CD8-positive, alpha-beta memory T cell (primary cell): Measurements from ENCODE around the gene CCDC61. TPM values are rescaled to one million over a fixed set of nuclear protein-coding genes. Genes with fewer than 3 reads are reported as not detected.
A peak's percentile ranks its signal among the peaks of the same experiment; 100 is the strongest.

Source experiments
- CTCF ChIA-PET: fragments of 350-600 bp; sonication (Branson Sonifier 250); formaldehyde crosslinking; loops from one replicate; lab custom pipeline; 2021; ENCODE audit warnings: antibody characterized with exemption; lab: Charles Lee
- POLR2A ChIA-PET: fragments of 350-600 bp; sonication (Branson Sonifier 250); formaldehyde crosslinking; loops from one replicate; lab custom pipeline; 2021; ENCODE audit warnings: antibody characterized with exemption; lab: Charles Lee
- DNase-seq, 5 donors: peaks; one replicate each; pipeline versions ENCODE4 v3.0.0 to v3.0.0-alpha.2; 2020 to 2022; ENCODE audit warnings: mixed read lengths in 1 of 5
- H3K27ac ChIP-seq: one replicate; pipeline ENCODE4 v1.7.0; 2013; ENCODE audit warnings: low read depth, mild to moderate bottlenecking, low read length, moderate library complexity
- H3K27me3 ChIP-seq: 2 replicates; pipeline ENCODE4 v1.7.0; 2013; ENCODE audit warnings: low read length, mild to moderate bottlenecking; ENCODE audit not compliant: insufficient read depth, poor library complexity, severe bottlenecking
- H3K36me3 ChIP-seq: 2 replicates; pipeline ENCODE4 v1.7.0; 2013; ENCODE audit warnings: mild to moderate bottlenecking, low read length, moderate library complexity; ENCODE audit not compliant: insufficient read depth
- H3K4me1 ChIP-seq: 2 replicates; pipeline ENCODE4 v1.7.0; 2013; ENCODE audit warnings: mild to moderate bottlenecking, low read length, moderate library complexity; ENCODE audit not compliant: insufficient read depth
- H3K4me3 ChIP-seq: 2 replicates; pipeline ENCODE4 v1.7.0; 2013; ENCODE audit warnings: mild to moderate bottlenecking, low read length
- H3K9me3 ChIP-seq: 2 replicates; pipeline ENCODE4 v1.7.0; 2013; ENCODE audit warnings: mild to moderate bottlenecking, low read length
- H3K27ac Mint-ChIP-seq, 8 donors: one replicate each; pipeline ENCODE4 v1.8.0; 2020 to 2021; ENCODE audit warnings: mixed read lengths in 8 of 8, mild to moderate bottlenecking in 6 of 8, inconsistent platforms in 3 of 8, moderate library complexity in 3 of 8
- H3K27me3 Mint-ChIP-seq, 2 donors: one replicate each; pipeline ENCODE4 v1.8.0; 2020 to 2021; ENCODE audit warnings: mixed read lengths in 2 of 2, mild to moderate bottlenecking in 1 of 2, moderate library complexity in 1 of 2
- H3K36me3 Mint-ChIP-seq, 3 donors: one replicate each; pipeline ENCODE4 v1.8.0; 2020 to 2021; ENCODE audit warnings: mixed read lengths in 3 of 3, inconsistent platforms in 1 of 3, mild to moderate bottlenecking in 1 of 3
- H3K4me1 Mint-ChIP-seq, 3 donors: one replicate each; pipeline ENCODE4 v1.8.0; 2020 to 2021; ENCODE audit warnings: mixed read lengths in 3 of 3, inconsistent platforms in 1 of 3, mild to moderate bottlenecking in 1 of 3
- H3K4me3 Mint-ChIP-seq, 7 donors: one replicate each; pipeline ENCODE4 v1.8.0; 2020 to 2021; ENCODE audit warnings: mixed read lengths in 7 of 7, mild to moderate bottlenecking in 6 of 7, moderate library complexity in 4 of 7, inconsistent platforms in 2 of 7
- H3K9me3 Mint-ChIP-seq, 5 donors: one replicate each; pipeline ENCODE4 v1.8.0; 2020 to 2022; ENCODE audit warnings: mixed read lengths in 5 of 5, mild to moderate bottlenecking in 3 of 5, moderate library complexity in 2 of 5, inconsistent platforms in 1 of 5
- polyA plus RNA-seq: library from polyadenylated mRNA; unstranded; fragments of 300-500 nt; fragmentation: Illumina TruSeq; gene quantifications from one replicate; pipeline ENCODE4 v1.2.3, GENCODE V29; 2021
- total RNA-seq, 2 experiments: library from RNA; stranded (reverse); gene quantifications; one replicate each; pipeline ENCODE4 v1.2.3, GENCODE V29; 2021

Gene CCDC61
- total RNA-seq = 10 to 100 TPM; 20.0 to 23.3 TPM
- polyA plus RNA-seq = 13.8 TPM

- Histone ChIP-seq H3K4me3 (peak within 1 kb of the TSS; percentile 89), H3K27me3 (no peaks in the 10 kb centered on the region), H3K4me1 (peaks cover 17% of the 10 kb centered on the region), H3K9me3 (no peaks in the 10 kb centered on the region), H3K27ac (peak within 1 kb of the TSS; percentile 53), H3K36me3 (no peaks in the 10 kb centered on the region)
- peaks cover 0 to 9% (median 3%) of the 10 kb centered on the region in 3 donors for H3K36me3 Mint-ChIP-seq
- peaks cover 15 to 20% (median 20%) of the 10 kb centered on the region in 3 donors for H3K4me1 Mint-ChIP-seq
- POLR2A ChIA-PET = interaction anchor here (1.1 to 1.4 kb wide), 2 partner anchors 92 to 132 kb away, joined by 4 to 10 read pairs; partner anchors contain the start of gene MYPOP
- CTCF ChIA-PET = interaction anchor here (1.2 to 3.3 kb wide), 2 partner anchors 14 to 22 kb away, joined by 4 to 12 read pairs; no protein-coding TSS in a partner anchor
- no peak within 1 kb of the TSS for H3K4me3 Mint-ChIP-seq
- peaks cover 7 to 11% of the 10 kb centered on the region in 2 donors for H3K27me3 Mint-ChIP-seq
- H3K9me3 Mint-ChIP-seq = no peaks in the 10 kb centered on the region
- peak; percentile 92 to 99 (median 97) for DNase-seq
- peak within 1 kb of the TSS in 2 of 8 donors; percentile 53 to 72 for H3K27ac Mint-ChIP-seq
These were observed at the start of gene CCDC61 for GRCh38 chr19:45994998-45995714. Gene CCDC61 (plus strand): TSS chr19:45995467. CDS start chr19:46003019, 7,552 bp downstream.

GRCh38 chr19:45947926-45948325 lies 47.3 kb upstream of the CCDC61 start:
- no peak overlapping the region for H3K4me3 Mint-ChIP-seq
- no peaks in the 10 kb centered on the region for H3K9me3 ChIP-seq
- H3K4me1 ChIP-seq = peaks cover 8% of the 10 kb centered on the region
- CTCF ChIA-PET = no interaction called here
- no peak for DNase-seq
- no peak overlapping the region for H3K4me3 ChIP-seq
- POLR2A ChIA-PET = no interaction called here
- H3K27ac Mint-ChIP-seq = peak overlapping the region in 1 of 8 donors; percentile 63
- H3K27me3 Mint-ChIP-seq = peaks cover 29 to 38% of the 10 kb centered on the region in 2 donors
- H3K36me3 Mint-ChIP-seq = no peaks in the 10 kb centered on the region
- H3K27me3 ChIP-seq = peaks cover 9% of the 10 kb centered on the region
- no peak overlapping the region for H3K27ac ChIP-seq
- peaks cover 0 to 9% (median 5%) of the 10 kb centered on the region in 3 donors for H3K4me1 Mint-ChIP-seq
- peaks cover 0 to 4% (median 2%) of the 10 kb centered on the region in 5 donors for H3K9me3 Mint-ChIP-seq
- no peaks in the 10 kb centered on the region for H3K36me3 ChIP-seq

- no peaks in the 10 kb centered on the region for H3K9me3 ChIP-seq
- Mint-ChIP-seq H3K4me1 (peaks cover 4 to 13% (median 9%) of the 10 kb centered on the region in 3 donors), H3K36me3 (peaks cover 0 to 9% (median 1%) of the 10 kb centered on the region in 3 donors), H3K27me3 (peaks cover 39 to 50% of the 10 kb centered on the region in 2 donors), H3K9me3 (peaks cover 0 to 4% (median 2%) of the 10 kb centered on the region in 5 donors), H3K27ac (no peak overlapping the region), H3K4me3 (peak overlapping the region in 5 of 7 donors; percentile 6 to 60 (median 17))
- H3K36me3 ChIP-seq = no peaks in the 10 kb centered on the region
- peaks cover 14% of the 10 kb centered on the region for H3K27me3 ChIP-seq
- ChIA-PET POLR2A (no interaction called here), CTCF (interaction anchor here (1.2 kb wide), 1 partner anchor 8 kb away, joined by 3 read pairs; no protein-coding TSS in a partner anchor)
- no peak overlapping the region for H3K4me3 ChIP-seq
- no peak for DNase-seq
- peaks cover 13% of the 10 kb centered on the region for H3K4me1 ChIP-seq
- H3K27ac ChIP-seq = no peak overlapping the region
These were observed 43.0 kb upstream of the CCDC61 start for GRCh38 chr19:45952341-45952685.

GRCh38 chr19:45952686-45953505 lies 42.4 kb upstream of the CCDC61 start:
- CTCF ChIA-PET = interaction anchor here (1.2 kb wide), 1 partner anchor 9 kb away, joined by 3 read pairs; no protein-coding TSS in a partner anchor

GRCh38 chr19:45953676-45954075 lies 41.6 kb upstream of the CCDC61 start:
- H3K36me3 ChIP-seq = no peaks in the 10 kb centered on the region
- no peak overlapping the region for H3K27ac ChIP-seq
- H3K36me3 Mint-ChIP-seq = peaks cover 0 to 9% (median 5%) of the 10 kb centered on the region in 3 donors
- peaks cover 14% of the 10 kb centered on the region for H3K27me3 ChIP-seq
- peak overlapping the region in 1 of 8 donors; percentile 7 for H3K27ac Mint-ChIP-seq
- no peaks in the 10 kb centered on the region for H3K9me3 ChIP-seq
- H3K4me1 Mint-ChIP-seq = peaks cover 4 to 13% (median 9%) of the 10 kb centered on the region in 3 donors
- DNase-seq = no peak
- peaks cover 44 to 57% of the 10 kb centered on the region in 2 donors for H3K27me3 Mint-ChIP-seq
- ChIA-PET CTCF (no interaction called here), POLR2A (no interaction called here)
- H3K9me3 Mint-ChIP-seq = peaks cover 0 to 4% (median 2%) of the 10 kb centered on the region in 5 donors
- H3K4me3 ChIP-seq = no peak overlapping the region
- peaks cover 13% of the 10 kb centered on the region for H3K4me1 ChIP-seq
- H3K4me3 Mint-ChIP-seq = no peak overlapping the region

More at GRCh38 chr19:45952686-45953505, 42.4 kb upstream of the CCDC61 start:
- H3K27ac Mint-ChIP-seq = no peak overlapping the region
- peak overlapping the region in 6 of 7 donors; percentile 60 to 76 (median 62) for H3K4me3 Mint-ChIP-seq
- H3K9me3 ChIP-seq = no peaks in the 10 kb centered on the region
- H3K27ac ChIP-seq = no peak overlapping the region
- peak; percentile 5 to 56 (median 31) for DNase-seq
- peaks cover 13% of the 10 kb centered on the region for H3K4me1 ChIP-seq
- H3K9me3 Mint-ChIP-seq = peaks cover 0 to 4% (median 2%) of the 10 kb centered on the region in 5 donors
- H3K36me3 ChIP-seq = no peaks in the 10 kb centered on the region
- POLR2A ChIA-PET = no interaction called here
- H3K27me3 Mint-ChIP-seq = peaks cover 39 to 52% of the 10 kb centered on the region in 2 donors
- peak overlapping the region; percentile 53 for H3K4me3 ChIP-seq
- H3K4me1 Mint-ChIP-seq = peaks cover 4 to 13% (median 9%) of the 10 kb centered on the region in 3 donors
- peaks cover 14% of the 10 kb centered on the region for H3K27me3 ChIP-seq
- H3K36me3 Mint-ChIP-seq = peaks cover 0 to 9% (median 1%) of the 10 kb centered on the region in 3 donors

GRCh38 chr19:45954156-45954555 lies 41.1 kb upstream of the CCDC61 start:
- POLR2A ChIA-PET = no interaction called here
- DNase-seq = no peak
- CTCF ChIA-PET = no interaction called here
- Mint-ChIP-seq H3K4me1 (peaks cover 4 to 13% (median 9%) of the 10 kb centered on the region in 3 donors), H3K4me3 (no peak overlapping the region), H3K36me3 (peaks cover 0 to 9% (median 5%) of the 10 kb centered on the region in 3 donors), H3K9me3 (peaks cover 0 to 4% (median 2%) of the 10 kb centered on the region in 5 donors), H3K27me3 (peaks cover 45 to 54% of the 10 kb centered on the region in 2 donors), H3K27ac (peak overlapping the region in 1 of 8 donors; percentile 7)
- H3K4me3 ChIP-seq = no peak overlapping the region
- no peaks in the 10 kb centered on the region for H3K9me3 ChIP-seq
- H3K27me3 ChIP-seq = peaks cover 19% of the 10 kb centered on the region
- no peaks in the 10 kb centered on the region for H3K36me3 ChIP-seq
- peaks cover 13% of the 10 kb centered on the region for H3K4me1 ChIP-seq
- H3K27ac ChIP-seq = no peak overlapping the region

GRCh38 chr19:45955905-45956608 lies 39.2 kb upstream of the CCDC61 start:
- H3K27me3 ChIP-seq = peaks cover 20% of the 10 kb centered on the region
- CTCF ChIA-PET = no interaction called here

More at GRCh38 chr19:45955905-45956608, 39.2 kb upstream of the CCDC61 start:
- peaks cover 0 to 9% (median 5%) of the 10 kb centered on the region in 3 donors for H3K36me3 Mint-ChIP-seq
- Histone ChIP-seq H3K9me3 (no peaks in the 10 kb centered on the region), H3K36me3 (no peaks in the 10 kb centered on the region), H3K4me3 (no peak overlapping the region), H3K27ac (no peak overlapping the region), H3K4me1 (peaks cover 13% of the 10 kb centered on the region)
- POLR2A ChIA-PET = no interaction called here
- DNase-seq = no peak
- no peak overlapping the region for H3K27ac Mint-ChIP-seq
- H3K9me3 Mint-ChIP-seq = peaks cover 0 to 4% (median 2%) of the 10 kb centered on the region in 5 donors
- peaks cover 4 to 13% (median 9%) of the 10 kb centered on the region in 3 donors for H3K4me1 Mint-ChIP-seq
- H3K4me3 Mint-ChIP-seq = no peak overlapping the region
- peaks cover 50 to 57% of the 10 kb centered on the region in 2 donors for H3K27me3 Mint-ChIP-seq
